Measurements from ENCODE around the gene CCSER2.
A peak's percentile ranks its signal among the peaks of the same experiment; 100 is the strongest.
"Not testable (repeated sequence)": the region's sequence is repeated elsewhere in the genome, so short reads cannot be mapped to it uniquely, and the experiment has no call there.

CCSER2 gene

DNA sequence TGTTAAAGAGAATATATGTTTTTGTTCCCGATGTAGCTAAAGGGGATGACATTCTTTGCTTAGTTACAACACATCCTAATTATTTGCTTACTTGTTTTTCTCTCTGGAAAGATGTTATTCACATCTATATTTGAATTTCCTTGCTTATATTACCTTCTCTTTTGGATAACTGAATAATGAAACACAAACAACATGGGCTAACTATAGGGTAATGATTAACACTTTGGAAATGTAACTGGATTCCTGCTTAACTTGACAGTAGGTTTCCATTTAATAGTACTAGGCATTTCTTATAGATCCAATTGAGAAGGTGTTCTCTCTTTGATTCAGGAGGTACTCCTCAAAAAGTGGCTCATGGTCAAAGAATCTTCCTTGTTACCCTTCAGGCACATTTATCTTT is 141.1 kb downstream of the CCSER2 start:
- no peak for DNase-seq

DNA sequence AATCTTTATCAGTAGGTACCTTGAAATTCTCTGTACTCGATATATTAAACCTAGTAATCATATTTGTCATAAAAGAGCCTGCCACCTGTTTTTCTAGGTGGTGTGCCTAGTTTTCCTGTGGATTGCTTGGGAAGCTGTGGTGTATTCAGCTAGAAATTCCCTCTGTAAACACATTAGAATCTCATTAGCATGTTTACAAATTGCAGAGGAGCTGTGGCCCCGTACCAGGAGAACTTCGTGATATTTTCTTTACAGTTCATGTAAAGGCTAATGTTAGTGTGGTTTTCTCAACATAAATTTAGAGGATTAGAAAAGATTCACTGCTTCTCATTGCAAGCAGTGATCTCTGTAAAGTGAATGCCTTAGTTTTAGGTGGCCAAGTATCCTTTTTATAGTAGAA is 144.7 kb downstream of the CCSER2 start:
- no peak for DNase-seq

DNA sequence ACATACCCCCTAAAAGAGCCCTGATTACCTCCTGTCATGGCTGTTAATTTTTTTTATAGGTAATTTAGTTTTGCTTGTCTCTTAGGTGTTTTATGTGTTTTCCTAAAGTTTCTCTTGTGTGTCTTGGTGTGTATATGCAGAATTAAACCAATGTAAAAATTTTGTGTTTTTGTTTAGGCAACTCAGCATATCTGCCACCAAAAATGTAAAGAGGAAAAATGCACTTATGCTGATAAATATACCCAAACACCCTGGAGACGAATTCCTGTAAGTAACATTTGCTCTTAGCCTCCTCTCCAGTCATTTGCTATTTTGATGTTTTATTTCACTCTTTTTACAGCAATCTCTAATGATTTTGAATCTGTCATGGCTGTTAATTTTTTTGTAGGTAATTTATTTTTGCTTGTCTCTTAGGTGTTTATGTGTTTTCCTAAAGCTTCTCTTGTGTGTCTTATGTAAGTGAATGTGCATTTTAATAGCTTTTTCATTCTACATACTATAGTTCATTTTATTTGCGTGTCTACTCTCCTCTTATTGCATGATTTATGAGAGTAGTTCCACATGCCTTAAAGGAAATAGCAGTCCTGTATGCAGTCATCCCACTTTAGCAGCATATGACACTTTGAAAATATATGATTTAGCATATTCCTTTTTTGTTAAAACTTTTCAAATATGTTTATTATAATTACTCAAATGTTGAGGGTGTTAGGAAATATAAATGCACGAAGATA is 149.2 kb downstream of the CCSER2 start:
- DNase-seq, result no peak

DNA sequence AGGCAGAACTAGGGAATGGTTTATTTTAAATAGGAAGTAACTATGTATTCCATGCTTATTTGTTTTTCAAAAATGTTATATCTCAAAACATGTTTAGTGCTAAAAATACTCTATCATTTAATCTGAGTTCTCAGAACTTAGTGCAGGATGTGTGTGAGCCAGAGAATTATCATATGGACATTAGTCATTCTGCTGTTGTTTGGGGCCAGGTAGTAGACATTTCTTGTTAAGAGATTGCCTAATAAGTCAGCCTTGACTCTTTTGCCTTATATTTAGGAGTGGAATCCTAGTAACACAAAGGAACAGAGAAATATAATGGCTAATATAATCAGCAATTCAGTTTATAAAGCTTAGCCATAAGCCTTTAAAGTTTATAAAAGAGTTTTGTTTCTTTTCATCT is 149.8 kb downstream of the CCSER2 start:
- no peak for DNase-seq

DNA sequence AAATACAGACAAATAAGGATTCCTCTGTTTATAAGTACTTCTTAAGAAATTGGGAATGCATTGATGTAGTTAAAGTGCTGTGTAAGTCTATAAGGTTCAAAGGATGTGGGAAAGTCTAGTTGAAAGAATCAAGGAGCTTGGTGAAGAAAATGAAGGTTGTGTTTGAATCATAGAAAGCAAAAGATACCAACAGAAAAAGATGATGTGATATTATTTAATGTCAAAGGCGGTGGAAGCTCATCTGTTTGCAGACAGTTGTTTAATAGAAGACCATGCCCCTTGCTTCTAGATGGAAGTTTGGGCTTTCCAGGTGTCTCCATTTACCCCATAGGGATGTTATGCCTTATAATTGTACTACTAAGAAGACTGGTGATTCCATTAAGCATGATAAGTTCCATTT is 150.3 kb downstream of the CCSER2 start:
- DNase-seq, result no peak

DNA sequence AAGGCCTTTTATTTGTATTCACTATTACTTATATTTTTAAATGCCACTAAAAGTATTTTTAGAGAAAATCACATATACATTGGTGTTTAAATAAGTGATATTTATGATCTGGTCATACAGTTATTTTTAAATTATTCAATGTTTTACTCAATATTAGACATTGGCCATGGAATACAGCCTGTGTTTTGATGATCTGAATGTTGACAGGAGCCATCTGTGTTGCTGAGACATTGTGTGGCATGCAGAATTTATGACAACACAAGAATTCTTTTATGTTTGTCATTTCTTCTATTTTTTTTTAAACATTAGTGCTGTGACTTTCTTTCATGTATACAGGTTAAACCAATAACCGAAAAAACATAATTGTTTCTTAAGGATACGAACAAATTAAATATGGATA is 156.2 kb downstream of the CCSER2 start:
- no peak for DNase-seq

DNA sequence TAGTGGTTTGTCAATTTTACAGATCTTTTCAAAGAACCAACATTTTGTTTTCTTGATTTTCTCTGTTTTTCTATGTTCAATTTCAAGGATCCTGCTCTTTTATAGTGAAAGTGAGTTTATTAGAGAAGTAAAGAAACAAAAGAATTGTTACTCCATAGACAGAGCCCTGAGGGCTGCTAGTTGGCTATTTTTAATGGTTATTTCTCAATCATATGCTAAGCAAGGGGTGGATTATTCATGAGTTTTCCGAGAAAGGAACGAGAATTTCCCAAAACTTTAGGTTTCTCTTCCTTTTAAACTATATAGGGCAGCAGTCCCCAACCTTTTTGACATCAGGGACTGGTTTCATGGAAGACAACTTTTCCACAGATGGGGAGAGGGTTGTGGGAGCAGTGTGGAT is 165.0 kb downstream of the CCSER2 start:
- DNase-seq, result peak; percentile 33 to 78 (median 50)

DNA sequence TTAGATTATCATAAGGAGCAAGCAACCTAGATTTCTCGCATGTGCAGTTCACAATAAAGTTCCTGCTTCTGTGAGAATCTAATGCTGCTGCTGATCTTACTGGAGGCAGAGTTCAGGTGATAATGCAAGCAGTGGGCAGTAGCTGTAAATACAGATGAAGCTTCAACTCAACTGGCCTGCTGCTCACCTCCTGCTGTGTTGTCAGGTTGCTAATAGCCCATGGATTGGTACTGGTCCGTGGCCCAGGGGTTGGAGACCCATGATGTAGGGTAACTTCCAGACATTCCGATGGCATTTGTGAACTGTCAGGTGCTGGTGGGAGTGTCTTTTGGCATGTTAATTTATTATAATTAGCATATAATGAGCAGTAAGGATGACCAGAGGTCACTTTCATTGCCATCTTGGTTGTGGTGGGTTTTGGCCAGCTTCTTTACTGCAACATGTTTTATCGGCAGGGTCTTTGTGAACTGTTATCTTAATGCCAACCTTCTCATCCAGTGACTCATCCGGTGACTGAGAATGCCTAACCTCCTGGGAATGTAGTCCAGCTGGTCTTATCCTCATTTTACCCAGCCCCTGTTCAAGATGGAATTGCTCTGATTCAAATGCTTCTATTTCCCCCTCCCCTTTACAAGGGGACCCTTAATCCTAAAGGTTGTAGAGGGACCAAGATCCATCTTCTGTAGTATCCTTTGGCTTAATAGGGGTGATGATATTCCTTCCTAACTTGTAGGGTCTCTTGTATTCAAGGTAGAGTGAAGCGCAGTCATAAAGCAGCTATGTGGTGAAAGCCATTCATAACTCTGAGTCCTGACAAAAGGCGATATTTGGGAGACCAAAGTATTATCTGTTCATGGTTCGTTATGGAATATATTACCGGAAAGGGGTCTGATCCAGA is 165.8 kb downstream of the CCSER2 start:
- DNase-seq, result no peak

DNA sequence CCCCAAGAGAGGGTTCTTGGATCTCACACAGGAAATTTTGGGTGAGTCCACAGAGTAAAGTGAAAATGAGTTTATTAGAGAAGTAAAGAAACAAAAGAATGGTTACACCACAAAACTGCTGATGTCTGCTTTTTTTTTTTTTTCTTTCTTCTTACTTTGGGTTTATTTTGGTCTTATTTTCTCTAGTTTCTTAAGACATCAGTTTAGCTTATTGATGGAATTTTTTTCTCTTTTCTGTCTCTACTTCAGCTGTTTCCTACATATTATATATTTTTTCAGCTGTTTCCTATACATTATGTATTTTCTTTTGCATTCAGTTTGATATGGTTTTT is 166.4 kb downstream of the CCSER2 start:
- no peak for DNase-seq

DNA sequence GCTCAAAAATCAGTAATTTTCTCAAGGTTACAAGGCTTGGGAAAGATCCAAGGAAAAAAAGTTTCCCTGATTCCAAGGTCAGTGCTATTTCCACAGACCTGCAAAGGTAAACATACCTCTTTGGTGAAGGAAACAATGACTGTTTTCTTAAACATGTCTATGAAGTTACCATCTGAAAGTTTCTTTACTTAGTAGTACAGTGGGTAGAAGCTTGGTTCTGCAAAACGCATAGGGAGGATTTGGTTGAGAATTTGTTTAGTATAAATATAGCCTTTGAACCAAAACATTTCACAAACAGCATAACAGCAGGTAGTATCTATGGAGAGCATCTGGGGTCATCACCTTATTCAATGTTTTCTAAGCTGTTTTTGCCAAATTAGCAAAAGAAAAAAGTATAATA is 169.6 kb downstream of the CCSER2 start:
- no peak for DNase-seq

DNA sequence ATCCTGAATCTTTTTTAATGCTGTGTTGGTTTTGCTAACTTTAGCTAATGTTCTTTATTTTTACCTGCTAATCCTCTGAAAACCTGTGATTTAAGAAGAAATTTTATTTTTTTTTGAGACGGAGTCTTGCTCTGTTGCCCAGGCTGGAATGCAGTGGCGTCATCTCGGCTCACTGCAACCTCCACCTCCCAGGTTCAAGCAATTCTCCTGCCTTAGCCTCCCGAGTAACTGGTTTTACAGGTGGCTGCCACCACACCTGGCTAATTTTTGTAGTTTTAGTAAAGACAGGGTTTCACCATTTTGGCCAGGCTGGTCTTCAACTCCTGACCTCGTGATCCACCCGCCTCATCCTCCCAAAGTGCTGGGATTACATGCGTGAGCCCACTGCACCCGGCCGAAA is 170.7 kb downstream of the CCSER2 start:
- DNase-seq, result not testable (repeated sequence)

DNA sequence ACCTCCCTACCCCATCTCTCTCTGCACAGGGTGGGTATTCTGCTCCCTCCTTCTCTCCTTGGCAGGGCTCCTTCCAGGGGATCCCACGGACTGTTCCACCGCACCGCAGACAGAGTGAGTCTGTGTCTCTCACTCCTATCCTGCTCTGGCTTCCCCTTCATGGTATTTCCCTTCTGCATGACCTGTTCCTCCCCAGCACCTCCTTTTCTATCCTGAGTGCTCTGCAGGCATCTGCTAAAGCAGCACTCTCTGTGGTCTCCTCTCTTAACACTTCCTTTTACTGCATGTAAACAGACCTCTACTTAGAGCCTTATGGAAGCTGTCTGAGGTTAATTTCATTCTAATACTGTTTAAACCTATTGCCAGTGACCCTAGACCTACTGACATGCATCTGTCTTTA is 171.5 kb downstream of the CCSER2 start:
- peak in 1 of 3 donors; percentile 13 for DNase-seq

DNA sequence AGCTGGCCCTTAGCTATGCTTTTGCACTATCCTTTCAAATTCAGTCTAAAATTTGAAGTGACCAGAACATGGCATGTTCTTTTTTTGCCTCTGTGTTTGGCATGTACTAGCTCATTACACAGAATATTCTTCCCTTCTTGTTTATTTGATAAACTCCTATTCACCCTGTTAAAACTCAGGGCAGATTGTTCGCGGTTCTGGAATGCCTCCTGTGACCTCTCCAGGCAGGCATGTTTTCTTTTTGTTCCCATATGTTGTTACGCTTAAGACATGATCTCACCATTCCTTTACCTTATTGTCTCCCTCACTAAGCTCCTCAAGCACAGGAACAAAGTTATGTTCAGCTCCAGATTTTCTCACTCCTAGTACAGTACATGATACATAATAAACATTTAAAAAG is 181.7 kb downstream of the CCSER2 start:
- DNase-seq, result no peak

DNA sequence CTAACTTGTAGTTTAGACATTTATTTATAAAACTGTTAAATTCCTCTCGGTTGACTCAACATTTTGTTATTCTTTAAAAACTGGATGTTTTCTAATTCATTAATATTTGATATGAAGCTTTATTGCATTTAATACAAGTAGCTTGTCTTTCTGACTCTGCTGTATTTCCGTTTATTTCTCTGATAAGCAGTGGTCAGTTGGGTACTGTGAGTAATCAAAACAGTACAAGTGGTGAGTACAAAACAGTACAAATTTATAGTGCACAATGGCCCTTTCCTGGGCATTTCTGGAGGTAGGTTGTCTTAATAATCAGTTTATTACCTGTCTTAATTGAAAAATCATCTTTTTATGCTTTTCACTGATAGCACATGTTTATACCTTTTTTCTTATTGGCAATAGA is 182.7 kb downstream of the CCSER2 start:
- DNase-seq, result no peak

DNA sequence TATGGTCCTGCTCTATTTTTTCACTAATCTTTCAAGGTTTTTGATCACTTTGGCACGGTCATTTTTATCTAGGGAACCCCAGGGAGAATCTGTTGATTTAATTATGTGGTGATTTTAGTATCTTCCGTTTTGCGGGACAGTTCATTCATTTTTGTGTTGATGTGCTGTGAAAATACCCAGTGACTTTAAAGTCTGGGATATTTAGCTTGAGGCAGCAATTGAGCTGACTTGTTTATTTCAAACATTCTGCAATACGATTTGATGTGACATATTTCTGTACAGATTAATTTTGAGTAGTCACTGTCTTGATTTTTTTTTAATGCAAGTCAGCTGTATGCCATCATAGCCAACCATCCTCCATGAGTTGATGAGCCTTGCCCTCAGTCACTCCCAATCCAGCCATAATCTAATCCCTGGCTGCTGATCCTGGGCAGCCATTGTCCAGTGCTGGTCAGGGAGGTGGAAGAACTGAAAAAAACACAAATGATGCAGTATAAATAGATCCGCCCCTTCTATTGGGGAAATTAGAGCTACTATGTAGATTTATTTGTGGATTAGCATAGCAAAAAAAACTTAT is 183.4 kb downstream of the CCSER2 start:
- no peak for DNase-seq

DNA sequence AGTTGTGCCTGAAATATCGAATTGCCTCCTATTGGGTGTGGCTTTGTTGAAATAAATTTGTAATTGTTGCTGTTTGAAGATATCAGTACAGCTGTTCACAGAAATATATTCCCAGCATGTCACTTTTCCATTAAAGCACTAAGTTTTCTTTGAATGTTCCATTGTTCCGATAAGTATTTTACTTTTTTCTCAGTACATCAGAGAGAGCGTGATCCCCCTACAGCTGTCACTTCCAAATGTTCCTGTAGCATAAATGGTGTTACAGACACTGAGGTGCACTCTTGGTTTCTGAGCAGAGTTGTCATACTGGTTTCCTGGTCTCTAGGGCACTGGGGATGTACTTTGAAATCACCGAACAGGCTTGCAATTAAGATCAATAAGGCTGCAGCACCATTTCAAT is 189.2 kb downstream of the CCSER2 start:
- DNase-seq, result no peak

DNA sequence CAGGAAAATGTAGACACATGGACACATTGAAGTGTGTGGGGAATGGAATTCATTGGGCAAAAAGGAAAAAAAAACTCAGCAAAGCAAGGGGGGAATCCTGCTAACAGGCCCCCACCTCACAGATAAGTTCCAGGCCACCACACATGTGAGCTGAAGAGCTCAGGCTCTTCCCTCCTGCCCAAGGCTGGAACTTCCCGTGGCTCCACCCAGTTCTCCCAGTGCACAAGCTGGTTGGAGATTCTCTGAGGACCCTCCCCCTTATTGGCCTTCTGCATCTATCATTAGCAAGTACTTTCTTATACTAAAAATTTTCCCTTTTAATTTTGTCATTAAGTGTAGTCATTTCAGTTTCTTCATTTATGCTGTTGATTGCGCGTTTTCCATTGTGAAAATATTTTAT is 190.8 kb downstream of the CCSER2 start:
- DNase-seq, result no peak

DNA sequence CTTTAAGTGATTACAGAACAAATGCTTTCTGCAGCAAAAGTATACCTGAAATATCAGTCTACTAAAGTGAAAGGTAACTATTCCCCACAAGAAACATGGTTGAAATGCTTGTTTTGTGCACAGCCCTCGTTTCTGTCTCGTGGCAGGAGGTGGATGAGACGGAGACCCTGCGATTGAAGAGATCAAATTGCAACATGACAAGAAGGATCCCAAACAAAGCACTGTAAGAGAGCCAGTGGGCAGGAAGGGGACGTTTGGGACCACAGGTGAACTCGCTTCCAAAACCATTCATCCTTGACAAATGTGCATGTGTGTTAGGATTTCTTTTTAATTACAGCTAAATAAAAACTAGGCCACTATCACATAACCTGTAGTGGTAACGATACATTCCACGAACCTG is 192.6 kb downstream of the CCSER2 start:
- DNase-seq, result no peak

DNA sequence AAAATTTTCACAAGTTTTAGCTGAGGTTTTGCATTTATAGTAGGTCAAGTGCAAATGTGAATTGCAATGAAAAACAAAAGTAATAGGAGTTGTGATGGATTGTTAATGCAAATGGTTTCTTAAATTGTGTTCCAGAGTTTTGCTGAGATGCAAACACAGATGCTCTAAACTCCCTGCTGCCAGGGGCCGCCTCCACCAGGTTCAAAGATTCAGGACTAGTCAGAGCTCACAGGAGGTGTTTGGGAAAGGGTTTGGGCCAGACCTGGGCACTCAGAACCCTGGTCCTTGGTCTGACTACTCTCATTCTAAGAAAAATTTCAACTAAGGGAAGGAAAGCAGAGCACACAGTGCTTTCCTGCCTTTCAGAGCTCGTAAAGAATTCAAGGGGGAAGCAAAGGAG is 193.1 kb downstream of the CCSER2 start:
- no peak for DNase-seq

DNA sequence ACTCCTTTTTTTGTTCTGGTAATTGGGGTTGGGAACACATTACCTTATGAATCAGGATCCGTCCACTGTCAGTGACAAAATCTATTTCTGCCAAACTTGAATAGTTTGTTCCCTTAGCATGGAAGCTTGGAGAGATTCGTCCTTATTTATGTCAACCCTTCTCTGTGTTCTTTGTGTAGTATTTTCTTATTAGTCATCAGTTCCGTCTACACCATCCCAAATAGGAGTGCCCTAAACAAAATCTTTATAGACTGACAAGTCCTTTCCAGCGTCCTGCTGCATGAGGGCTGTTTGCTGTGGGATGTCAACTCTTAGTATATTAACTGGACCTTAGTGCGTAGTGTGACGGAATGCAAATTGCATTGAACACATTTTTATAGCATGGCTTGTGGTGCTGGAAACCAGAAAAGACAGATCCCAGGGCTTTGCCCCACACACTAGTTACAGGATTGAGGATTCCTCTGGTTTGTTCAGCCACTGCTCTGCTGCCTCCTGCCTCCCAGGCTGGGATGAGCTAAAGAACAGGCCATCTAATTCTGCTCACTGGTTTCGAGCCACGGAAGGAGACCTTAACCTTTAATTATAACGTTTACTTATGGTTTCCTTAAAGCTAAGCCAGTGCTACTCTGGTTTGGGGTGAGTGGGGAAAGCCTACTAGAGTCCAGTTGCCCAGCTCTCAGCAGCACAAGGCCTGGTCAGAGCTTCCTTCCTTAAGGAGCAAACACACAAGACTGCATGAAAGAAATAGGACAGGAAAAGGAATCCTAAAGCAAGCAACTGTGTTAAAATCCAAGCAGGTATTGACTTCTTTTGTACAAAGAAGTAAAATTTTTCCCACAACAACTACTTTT is 194.4 kb downstream of the CCSER2 start:
- DNase-seq, result no peak

DNA sequence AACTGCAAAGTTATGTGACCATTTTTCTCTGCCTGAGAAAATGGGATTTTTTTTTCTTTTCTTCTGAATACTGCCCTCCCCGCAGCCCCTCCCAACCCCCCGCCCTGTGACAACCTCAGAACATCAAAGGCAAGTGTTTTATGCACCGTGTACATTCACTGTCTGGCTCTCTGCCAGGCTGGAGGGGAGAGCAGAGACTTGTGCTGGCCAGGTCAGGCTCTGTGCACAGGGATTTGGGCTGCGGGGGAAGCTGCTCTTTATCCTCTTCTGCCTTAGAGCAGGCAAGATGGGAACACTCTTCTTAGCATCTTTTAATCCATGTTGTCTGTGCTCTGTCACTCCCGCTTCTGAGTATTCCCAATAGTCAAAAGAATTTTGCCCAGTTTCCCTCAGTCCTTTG is 195.1 kb downstream of the CCSER2 start:
- no peak for DNase-seq

DNA sequence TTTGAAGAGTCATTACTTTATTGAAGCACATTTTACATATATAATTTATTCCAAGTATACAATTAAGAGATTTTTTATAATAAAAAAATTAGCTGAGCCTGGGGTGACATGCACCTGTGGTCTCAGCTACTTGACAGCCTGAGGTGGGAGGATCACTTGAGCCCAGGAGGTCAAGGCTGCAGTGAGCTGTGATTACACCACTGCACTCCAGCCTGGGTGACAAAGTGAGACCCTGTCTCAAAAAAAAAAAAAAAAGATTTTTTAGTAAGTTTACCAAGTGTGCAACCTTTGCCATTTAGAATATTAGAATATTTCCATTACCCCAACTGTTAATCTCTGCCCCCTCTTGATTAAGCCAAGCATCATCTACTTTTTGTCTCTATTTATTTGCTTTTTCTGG is 196.0 kb downstream of the CCSER2 start:
- no peak for DNase-seq

DNA sequence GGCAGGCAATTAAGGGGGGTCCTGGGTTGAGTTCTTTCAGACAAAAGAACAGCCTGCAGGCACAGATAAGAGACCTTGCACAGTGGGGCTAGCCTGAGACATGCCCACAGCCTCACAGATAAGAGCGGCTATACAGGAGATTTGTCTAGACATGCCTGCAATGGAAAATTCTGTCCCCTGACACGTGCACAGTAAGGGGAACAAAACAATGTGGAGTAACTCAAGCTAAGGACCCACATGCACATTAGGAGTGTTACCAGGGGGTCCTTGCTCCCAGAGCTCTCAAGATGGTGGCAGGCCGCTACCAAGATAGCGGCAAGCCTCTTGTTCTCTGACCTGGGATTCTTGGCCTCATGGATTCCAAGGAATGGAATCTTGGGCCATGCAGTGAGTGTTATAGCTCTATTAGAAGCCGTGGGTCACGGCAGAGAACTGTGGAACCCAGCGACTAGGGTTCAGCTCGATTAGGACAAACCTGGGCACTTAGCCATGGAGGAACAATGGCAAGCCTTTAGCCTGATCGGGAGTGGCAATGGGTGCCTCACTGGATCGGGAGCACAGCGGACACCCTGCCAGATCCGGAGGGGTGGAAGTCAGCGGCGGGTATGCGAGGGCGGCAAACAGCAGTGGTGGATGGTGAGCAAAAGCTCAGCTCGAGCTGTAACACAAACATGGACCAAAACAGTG is 196.9 kb downstream of the CCSER2 start:
- DNase-seq, result no peak

Data from suppressor macrophage treated with lipopolysaccharide for 1 hour (primary cell).